WTC11 (cell line): Measurements from ENCODE around the gene CCSER2. TPM values are rescaled to one million over a fixed set of nuclear protein-coding genes. Genes with fewer than 3 reads are reported as not detected.

Experiments
- ATAC-seq: fragments of 200-7000 bp; cut with Tn5 transposase; 2 replicates; pipeline ENCODE4 v1.10.0; 2021; ENCODE audit warnings: mild to moderate bottlenecking, moderate library complexity
- CTCF ChIA-PET: fragments of 300-600 bp; sonication (Branson Sonifier 250); formaldehyde crosslinking; loops from one replicate; lab custom pipeline; 2021; ENCODE audit warnings: antibody characterized with exemption; lab: Charles Lee
- POLR2A ChIA-PET: fragments of 350-600 bp; sonication (Branson Sonifier 250); formaldehyde crosslinking; loops from one replicate; lab custom pipeline; 2021; ENCODE audit warnings: antibody characterized with exemption; lab: Charles Lee
- DNase-seq: peaks from one replicate; pipeline ENCODE4 v3.0.0; 2021; ENCODE audit warnings: low spot score
- H3K27ac Mint-ChIP-seq: 2 replicates; pipeline ENCODE4 v1.8.0; 2021; ENCODE audit warnings: mixed read lengths
- H3K27me3 Mint-ChIP-seq: 2 replicates; pipeline ENCODE4 v1.8.0; 2021; ENCODE audit warnings: low read depth, mild to moderate bottlenecking, moderate library complexity, mixed read lengths
- H3K36me3 Mint-ChIP-seq: 2 replicates; pipeline ENCODE4 v1.8.0; 2021; ENCODE audit warnings: mixed read lengths
- H3K4me1 Mint-ChIP-seq: 2 replicates; pipeline ENCODE4 v1.8.0; 2022; ENCODE audit warnings: mixed read lengths
- H3K4me3 Mint-ChIP-seq: 2 replicates; pipeline ENCODE4 v1.8.0; 2021; ENCODE audit warnings: mild to moderate bottlenecking, moderate library complexity, mixed read lengths
- H3K9me3 Mint-ChIP-seq: 2 replicates; pipeline ENCODE4 v1.8.0; 2021; ENCODE audit warnings: mixed read lengths
- AR ChIP-seq: fragments of 250-450 bp; sonication (Bioruptor Pico); IDR thresholded peaks from 2 replicates; pipeline ENCODE4 v1.9.0; 2021; ENCODE audit warnings: mild to moderate bottlenecking
- FOXK1 ChIP-seq: sonication (generic); formaldehyde crosslinking; IDR thresholded peaks from 2 replicates; pipeline ENCODE4 v1.8.0; 2022; ENCODE audit warnings: mild to moderate bottlenecking, moderate library complexity, missing genetic modification reagents
- FOXP1 ChIP-seq: sonication (generic); formaldehyde crosslinking; IDR thresholded peaks from 2 replicates; pipeline ENCODE4 v1.8.0; 2022; ENCODE audit warnings: missing genetic modification reagents, mild to moderate bottlenecking, moderate library complexity, borderline replicate concordance
- HMGA2 ChIP-seq: fragments of 250-450 bp; sonication (Bioruptor Pico); IDR thresholded peaks from 2 replicates; pipeline ENCODE4 v1.4.0; 2021; ENCODE audit warnings: mild to moderate bottlenecking, moderate library complexity
- KAT7 ChIP-seq: sonication (generic); formaldehyde crosslinking; IDR thresholded peaks from 2 replicates; pipeline ENCODE4 v1.8.1; 2023; ENCODE audit warnings: missing genetic modification reagents, mild to moderate bottlenecking, borderline replicate concordance
- MXD4 ChIP-seq: fragments of 250-450 bp; sonication (Bioruptor Pico); IDR thresholded peaks from 2 replicates; pipeline ENCODE4 v1.8.0; 2021; ENCODE audit warnings: mild to moderate bottlenecking, moderate library complexity, borderline replicate concordance
- MYBL2 ChIP-seq: sonication (generic); formaldehyde crosslinking; IDR thresholded peaks from 2 replicates; pipeline ENCODE4 v1.8.1; 2023; ENCODE audit warnings: mild to moderate bottlenecking, moderate library complexity, missing genetic modification reagents
- NR1H2 ChIP-seq: sonication (generic); formaldehyde crosslinking; IDR thresholded peaks from 2 replicates; pipeline ENCODE4 v1.9.0; 2021; ENCODE audit warnings: mild to moderate bottlenecking, moderate library complexity, missing genetic modification reagents
- NR3C1 ChIP-seq: sonication (generic); formaldehyde crosslinking; conservative IDR thresholded peaks from 2 replicates; pipeline ENCODE4 v1.8.1; 2023; ENCODE audit warnings: low read depth, mild to moderate bottlenecking, missing genetic modification reagents
- OVOL2 ChIP-seq: fragments of 250-450 bp; sonication (Bioruptor Pico); IDR thresholded peaks from 2 replicates; pipeline ENCODE4 v1.9.0; 2021; ENCODE audit warnings: mild to moderate bottlenecking, borderline replicate concordance
- USF2 ChIP-seq: sonication (generic); formaldehyde crosslinking; IDR thresholded peaks from 2 replicates; pipeline ENCODE4 v1.8.1; 2023; ENCODE audit warnings: mild to moderate bottlenecking, missing genetic modification reagents, moderate library complexity
- ZNF219 ChIP-seq: sonication (generic); formaldehyde crosslinking; IDR thresholded peaks from 2 replicates; pipeline ENCODE4 v1.8.0; 2023; ENCODE audit warnings: missing genetic modification reagents, mild to moderate bottlenecking, borderline replicate concordance
- ZNF263 ChIP-seq: sonication (generic); formaldehyde crosslinking; IDR thresholded peaks from 2 replicates; pipeline ENCODE4 v1.8.1; 2022; ENCODE audit warnings: low read depth, mild to moderate bottlenecking, moderate library complexity, missing genetic modification reagents
- ZNF532 ChIP-seq: fragments of 250-450 bp; sonication (Bioruptor Pico); IDR thresholded peaks from 2 replicates; pipeline ENCODE4 v1.9.0; 2021; ENCODE audit warnings: mild to moderate bottlenecking, borderline replicate concordance
- total RNA-seq: library from RNA; stranded (reverse); gene quantifications from 3 replicates; pipeline ENCODE4 v1.2.3, GENCODE V29; 2021
- TF ChIP-seq, protein P1 (sequence below): sonication (generic); formaldehyde crosslinking; IDR thresholded peaks from 2 replicates; pipeline ENCODE4 v1.8.0; 2022; ENCODE audit warnings: mild to moderate bottlenecking, missing genetic modification reagents
- TF ChIP-seq, protein P2 (sequence below): sonication (generic); formaldehyde crosslinking; conservative IDR thresholded peaks from 2 replicates; pipeline ENCODE4 v1.8.1; 2023; ENCODE audit warnings: mild to moderate bottlenecking, low read depth, missing genetic modification reagents, moderate library complexity

Gene CCSER2
- total RNA-seq, 1 experiment from 2014 or later, result 30.6 TPM

GRCh38 chr10:84279876-84280475 is 48.4 kb upstream of the CCSER2 start (continued):
- peak; percentile 30; the same call in 1 of the 2 replicates for TF ChIP-seq FOXP1
- TF ChIP-seq FOXK1, result peak; percentile 85
- TF ChIP-seq, protein P1, sequence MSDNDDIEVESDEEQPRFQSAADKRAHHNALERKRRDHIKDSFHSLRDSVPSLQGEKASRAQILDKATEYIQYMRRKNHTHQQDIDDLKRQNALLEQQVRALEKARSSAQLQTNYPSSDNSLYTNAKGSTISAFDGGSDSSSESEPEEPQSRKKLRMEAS, result peak; percentile 50; the same call in 1 of the 2 replicates

- H3K4me1 Mint-ChIP-seq, result no peaks in the 10 kb centered on the region
- H3K4me3 Mint-ChIP-seq, result no peak overlapping the region
- no peaks in the 10 kb centered on the region for H3K36me3 Mint-ChIP-seq
- ATAC-seq, result no peak
- POLR2A ChIA-PET, result no interaction called here
- H3K9me3 Mint-ChIP-seq, result no peaks in the 10 kb centered on the region
- TF ChIP-seq OVOL2 (CRISPR knock-in tag), result no peak
- no peak for TF ChIP-seq HMGA2 (CRISPR knock-in tag)
- no peak for TF ChIP-seq ZNF532 (CRISPR knock-in tag)
- no peak for TF ChIP-seq MYBL2 (CRISPR knock-in tag)
- no peak for TF ChIP-seq MXD4 (CRISPR knock-in tag)
- TF ChIP-seq, protein P2, sequence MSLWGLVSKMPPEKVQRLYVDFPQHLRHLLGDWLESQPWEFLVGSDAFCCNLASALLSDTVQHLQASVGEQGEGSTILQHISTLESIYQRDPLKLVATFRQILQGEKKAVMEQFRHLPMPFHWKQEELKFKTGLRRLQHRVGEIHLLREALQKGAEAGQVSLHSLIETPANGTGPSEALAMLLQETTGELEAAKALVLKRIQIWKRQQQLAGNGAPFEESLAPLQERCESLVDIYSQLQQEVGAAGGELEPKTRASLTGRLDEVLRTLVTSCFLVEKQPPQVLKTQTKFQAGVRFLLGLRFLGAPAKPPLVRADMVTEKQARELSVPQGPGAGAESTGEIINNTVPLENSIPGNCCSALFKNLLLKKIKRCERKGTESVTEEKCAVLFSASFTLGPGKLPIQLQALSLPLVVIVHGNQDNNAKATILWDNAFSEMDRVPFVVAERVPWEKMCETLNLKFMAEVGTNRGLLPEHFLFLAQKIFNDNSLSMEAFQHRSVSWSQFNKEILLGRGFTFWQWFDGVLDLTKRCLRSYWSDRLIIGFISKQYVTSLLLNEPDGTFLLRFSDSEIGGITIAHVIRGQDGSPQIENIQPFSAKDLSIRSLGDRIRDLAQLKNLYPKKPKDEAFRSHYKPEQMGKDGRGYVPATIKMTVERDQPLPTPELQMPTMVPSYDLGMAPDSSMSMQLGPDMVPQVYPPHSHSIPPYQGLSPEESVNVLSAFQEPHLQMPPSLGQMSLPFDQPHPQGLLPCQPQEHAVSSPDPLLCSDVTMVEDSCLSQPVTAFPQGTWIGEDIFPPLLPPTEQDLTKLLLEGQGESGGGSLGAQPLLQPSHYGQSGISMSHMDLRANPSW (CRISPR knock-in tag), result no peak
- TF ChIP-seq ZNF263, result no peak
- no peak for TF ChIP-seq AR
- TF ChIP-seq NR1H2, result no peak
- TF ChIP-seq ZNF219, result no peak
- TF ChIP-seq NR3C1 (CRISPR knock-in tag), result no peak
- TF ChIP-seq USF2 (CRISPR knock-in tag), result no peak
- TF ChIP-seq KAT7 (CRISPR knock-in tag), result no peak
- TF ChIP-seq, all 79 proteins: peak for 0
- CTCF ChIA-PET, result interaction anchor here (0.9 kb wide), 1 partner anchor 143 kb away, joined by 3 read pairs; no protein-coding TSS in a partner anchor
- Mint-ChIP-seq H3K27me3 (no peaks in the 10 kb centered on the region), H3K27ac (no peak overlapping the region)
- no peak for DNase-seq
Measured at GRCh38 chr10:84286695-84287094, 41.7 kb upstream of the CCSER2 start.
